OCI-LY7 (cell line): ENCODE data around the gene AKR1B15. TPM values are rescaled to one million over a fixed set of nuclear protein-coding genes. Genes with fewer than 3 reads are reported as not detected.

Source experiments
- BruUV-seq: library from RNA; stranded (reverse); fragments of 400-500 nt; replicated peaks from 2 replicates; lab custom pipeline; 2021; lab: Mats Ljungman, UMichigan
- CTCF ChIA-PET: fragments of 300-600 bp; sonication (Branson Sonifier 250); formaldehyde crosslinking; loops from one replicate; lab custom pipeline; 2022; ENCODE audit warnings: antibody characterized with exemption; ENCODE audit not compliant: unreplicated experiment; lab: Charles Lee
- POLR2A ChIA-PET: fragments of 300-600 bp; sonication (Branson Sonifier 250); formaldehyde crosslinking; loops from one replicate; lab custom pipeline; 2022; ENCODE audit warnings: antibody characterized with exemption; lab: Charles Lee
- DNase-seq: peaks from one replicate; pipeline ENCODE4 v3.0.0-alpha.2; 2015; ENCODE audit warnings: low spot score
- H2AFZ ChIP-seq: fragments of 200-600 bp; sonication (generic), shearing (Covaris generic); 2 replicates; pipeline ENCODE4 v1.6.1; 2014; ENCODE audit warnings: mild to moderate bottlenecking, antibody characterized with exemption, low read length, moderate library complexity
- H3K27ac ChIP-seq: fragments of 200-600 bp; sonication (generic); 2 replicates; pipeline ENCODE4 v1.5.1; 2014; ENCODE audit warnings: mixed run types, low read depth, mild to moderate bottlenecking, moderate library complexity, low read length, inconsistent platforms; ENCODE audit not compliant: poor library complexity, severe bottlenecking
- H3K36me3 ChIP-seq: fragments of 200-600 bp; sonication (generic); 2 replicates; pipeline ENCODE4 v1.6.1; 2014; ENCODE audit warnings: mild to moderate bottlenecking, antibody characterized with exemption, low read length, moderate library complexity, mixed read lengths; ENCODE audit not compliant: insufficient read depth
- H3K4me1 ChIP-seq: fragments of 200-600 bp; sonication (generic); 2 replicates; pipeline ENCODE4 v1.5.1; 2014; ENCODE audit warnings: mild to moderate bottlenecking, low read length; ENCODE audit not compliant: insufficient read depth, poor library complexity, severe bottlenecking
- H3K4me2 ChIP-seq: fragments of 200-600 bp; sonication (generic); 2 replicates; pipeline ENCODE4 v1.6.1; 2014; ENCODE audit warnings: mild to moderate bottlenecking, low read length
- H3K4me3 ChIP-seq: fragments of 200-600 bp; sonication (generic); 2 replicates; pipeline ENCODE4 v1.5.1; 2014; ENCODE audit warnings: mild to moderate bottlenecking, low read depth, low read length; ENCODE audit not compliant: poor library complexity, severe bottlenecking
- H3K79me2 ChIP-seq: fragments of 200-600 bp; sonication (generic); 2 replicates; pipeline ENCODE4 v1.6.1; 2016; ENCODE audit warnings: low read depth, mild to moderate bottlenecking, low read length, moderate library complexity, mixed read lengths; ENCODE audit not compliant: insufficient read depth
- H3K9me2 ChIP-seq: fragments of 200-600 bp; sonication (generic); 2 replicates; pipeline ENCODE4 v1.6.1; 2016; ENCODE audit warnings: mild to moderate bottlenecking, low read length, mixed read lengths; ENCODE audit not compliant: insufficient read depth
- H3K9me3 ChIP-seq: fragments of 200-600 bp; sonication (generic); 2 replicates; pipeline ENCODE4 v1.6.1; 2014; ENCODE audit warnings: mild to moderate bottlenecking, mixed run types, low read length, mixed read lengths
- H4K20me1 ChIP-seq: fragments of 200-600 bp; sonication (generic); 2 replicates; pipeline ENCODE4 v1.6.1; 2014; ENCODE audit warnings: mild to moderate bottlenecking, antibody characterized with exemption, low read length, moderate library complexity, mixed read lengths; ENCODE audit not compliant: insufficient read depth
- CTCF ChIP-seq: fragments of 200-600 bp; sonication (generic); conservative IDR thresholded peaks from 2 replicates; pipeline ENCODE4 v1.5.1; 2014; ENCODE audit warnings: mild to moderate bottlenecking, antibody characterized with exemption, low read length, moderate library complexity, mixed read lengths
- EZH2phosphoT487 ChIP-seq: fragments of 200-600 bp; sonication (generic); IDR thresholded peaks from 2 replicates; pipeline ENCODE4 v1.6.1; 2018; ENCODE audit warnings: low read depth, borderline replicate concordance, mild to moderate bottlenecking, mixed run types, antibody characterized with exemption, low read length, moderate library complexity, mixed read lengths
- intact Hi-C: fragments of 100-400 bp; cut with micrococcal nuclease; formaldehyde crosslinking; loops from one replicate; pipeline ENCODE4 v1.10.0; 2022; ENCODE audit not compliant: unreplicated experiment
- total RNA-seq, 2 experiments: library from RNA; depleted of rRNA in 1 of 2; stranded (reverse); fragments of >200 nt in 1 of 2; shearing (Covaris generic) in 1 of 2; gene quantifications; 2 replicates each; pipeline ENCODE4 v1.2.3, GENCODE V29; 2014 to 2022

Gene AKR1B15
- total RNA-seq, 2 experiments from 2014 or later: not detected

DNA sequence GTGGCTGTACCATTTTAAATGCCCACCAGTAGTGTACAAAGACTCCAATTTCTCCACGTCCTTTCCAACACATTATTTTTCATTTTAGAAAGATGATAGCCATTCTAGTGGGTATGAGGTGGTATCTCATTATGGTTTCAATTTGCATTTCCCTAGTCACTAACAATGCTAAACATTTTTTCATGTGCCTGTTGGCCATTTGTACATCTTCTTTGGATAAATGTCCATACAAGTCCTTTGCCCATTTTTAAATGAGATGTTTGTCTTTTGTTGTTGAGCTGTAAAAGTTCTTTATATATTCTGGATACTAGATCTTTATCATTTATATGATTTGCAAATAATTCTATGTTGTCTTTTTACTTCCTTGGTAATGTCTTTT lies 78.9 kb downstream of the AKR1B15 start:
- CTCF ChIA-PET: no interaction called here
- no TSS peak for BruUV-seq

DNA sequence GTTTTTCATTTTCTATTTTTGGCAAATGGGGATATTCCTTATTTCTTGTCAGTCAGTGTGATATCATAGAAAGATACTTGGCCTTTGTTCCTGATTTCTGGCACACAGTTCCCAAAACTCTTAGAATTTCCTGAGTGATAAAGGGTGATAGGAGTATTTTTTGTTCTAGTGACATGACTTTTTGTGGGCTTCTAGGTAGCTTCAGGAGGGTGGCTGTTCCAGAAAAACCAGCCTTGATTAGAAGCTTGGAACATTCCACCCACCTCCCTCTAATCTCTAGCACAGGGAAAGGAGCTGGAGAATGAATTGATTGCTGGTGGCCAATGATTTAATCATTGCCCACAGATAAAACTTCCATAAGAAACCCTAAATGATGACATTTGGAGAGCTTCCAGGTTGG lies 80.5 kb downstream of the AKR1B15 start:
- H3K9me3 ChIP-seq: no peaks in the 10 kb centered on the region
- H3K79me2 ChIP-seq: no peaks in the 10 kb centered on the region
- no peak overlapping the region for H3K4me3 ChIP-seq
- POLR2A ChIA-PET: no interaction called here
- intact Hi-C loops: no loop called here
- H3K4me2 ChIP-seq: no peak overlapping the region
- H3K9me2 ChIP-seq: no peaks in the 10 kb centered on the region
- H3K27ac ChIP-seq: no peak overlapping the region
- no peak overlapping the region for H2AFZ ChIP-seq
- BruUV-seq: no TSS peak
- no peaks in the 10 kb centered on the region for H4K20me1 ChIP-seq
- no peak for DNase-seq
- TF ChIP-seq EZH2phosphoT487: no peak
- no peak for TF ChIP-seq CTCF
- no peaks in the 10 kb centered on the region for H3K4me1 ChIP-seq
- CTCF ChIA-PET: no interaction called here
- no peaks in the 10 kb centered on the region for H3K36me3 ChIP-seq

More for the DNA sequence above, 78.9 kb downstream of the AKR1B15 start:
- DNase-seq: no peak
- H3K27ac ChIP-seq: no peak overlapping the region
- POLR2A ChIA-PET: interaction anchor here (0.7 kb wide), 1 partner anchor 144 kb away, joined by 3 read pairs; no protein-coding TSS in a partner anchor
- TF ChIP-seq EZH2phosphoT487: no peak
- TF ChIP-seq CTCF: no peak
- no peak overlapping the region for H3K4me3 ChIP-seq
- H3K4me1 ChIP-seq: no peaks in the 10 kb centered on the region
- no peaks in the 10 kb centered on the region for H4K20me1 ChIP-seq
- H2AFZ ChIP-seq: no peak overlapping the region
- H3K9me2 ChIP-seq: no peaks in the 10 kb centered on the region
- no peaks in the 10 kb centered on the region for H3K36me3 ChIP-seq
- no peaks in the 10 kb centered on the region for H3K79me2 ChIP-seq
- intact Hi-C loops: no loop called here
- H3K9me3 ChIP-seq: no peaks in the 10 kb centered on the region
- no peak overlapping the region for H3K4me2 ChIP-seq

Other genes starting within 250 kb of the AKR1B15 start
- gene SLC35B4, start 232.2 kb upstream of the AKR1B15 start, total RNA-seq (2014; rRNA removed; shearing (Covaris generic)): 36.5 and 38.1 TPM in 2 replicates
- gene SLC35B4, start 232.2 kb upstream of the AKR1B15 start, total RNA-seq (2022): 31.6 and 32.3 TPM in 2 replicates
- 66.4 and 75.7 TPM in 2 replicates for gene AKR1B1, start 90.0 kb upstream of the AKR1B15 start, total RNA-seq (2014; rRNA removed; shearing (Covaris generic))
- gene AKR1B1, start 90.0 kb upstream of the AKR1B15 start, total RNA-seq (2022): 162 and 167 TPM in 2 replicates
- gene AKR1B10, start 21.5 kb upstream of the AKR1B15 start, total RNA-seq (2014; rRNA removed; shearing (Covaris generic)): not detected in 2 replicates
- not detected in 2 replicates for gene AKR1B10, start 21.5 kb upstream of the AKR1B15 start, total RNA-seq (2022)
- 18.7 and 23.5 TPM in 2 replicates for gene BPGM, start 97.7 kb downstream of the AKR1B15 start, total RNA-seq (2014; rRNA removed; shearing (Covaris generic))
- 16.6 and 20.6 TPM in 2 replicates for gene BPGM, start 97.7 kb downstream of the AKR1B15 start, total RNA-seq (2022)
- gene CALD1, start 230.5 kb downstream of the AKR1B15 start, total RNA-seq (2014; rRNA removed; shearing (Covaris generic)): 0.25 TPM in 1 of 2 replicates, not detected in the other
- gene CALD1, start 230.5 kb downstream of the AKR1B15 start, total RNA-seq (2022): 0.49 TPM in 1 of 2 replicates, not detected in the other